Testis (tissue), 3 donors: ENCODE data around the gene MNS1. TPM values are rescaled to one million over a fixed set of nuclear protein-coding genes. Genes with fewer than 3 reads are reported as not detected.

Experiments
- DNase-seq: peaks from one replicate; pipeline ENCODE4 v3.0.0-alpha.2; 2019
- H3K27ac ChIP-seq, 2 donors: fragments of 200-600 bp; sonication (generic); one replicate each; pipeline ENCODE4 v1.5.1; 2019
- H3K27me3 ChIP-seq: fragments of 200-600 bp; sonication (generic); one replicate; pipeline ENCODE4 v1.5.1; 2019
- H3K36me3 ChIP-seq: fragments of 200-600 bp; sonication (generic); one replicate; pipeline ENCODE4 v1.5.1; 2017; ENCODE audit warnings: low read depth; ENCODE audit errors: missing control alignments
- H3K4me1 ChIP-seq: fragments of 200-600 bp; sonication (generic); one replicate; pipeline ENCODE4 v1.5.1; 2019
- H3K4me3 ChIP-seq, 2 donors: fragments of 200-600 bp; sonication (generic); one replicate each; pipeline ENCODE4 v1.5.1; 2017 to 2019
- H3K9me3 ChIP-seq: fragments of 200-600 bp; sonication (generic); one replicate; pipeline ENCODE4 v1.5.1; 2017
- CTCF ChIP-seq, 3 experiments: fragments of 450-650 bp in 2 of 3; fragments of 200-600 bp in 1 of 3; sonication (generic) in 1 of 3; IDR thresholded peaks; one replicate each; pipeline ENCODE4 v1.5.1; 2016 to 2019; ENCODE audit warnings: antibody characterized with exemption in 3 of 3, mild to moderate bottlenecking in 2 of 3, moderate library complexity in 1 of 3
- POLR2A ChIP-seq: fragments of 450-650 bp; IDR thresholded peaks from one replicate; pipeline ENCODE4 v1.6.1; 2017; ENCODE audit warnings: antibody characterized with exemption, mild to moderate bottlenecking, moderate library complexity
- WGBS, 2 donors: methylation state at CpG; one replicate each; pipeline ENCODE4 v1.1.5; 2018; 5-methylcytosine and 5-hydroxymethylcytosine counted together
- intact Hi-C: fragments of 100-400 bp; cut with DNase I; formaldehyde crosslinking; loops from one replicate; pipeline ENCODE4 v1.15.1; 2023; ENCODE audit warnings: low total_unique reads
- polyA plus RNA-seq: library from polyadenylated mRNA; stranded (reverse); fragments of 350-450 nt; fragmentation: Illumina TruSeq; extraction: RNeasy Lipid Tissue Mini Kit (QIAGEN cat#74804); gene quantifications from one replicate; pipeline ENCODE4 v1.2.3, GENCODE V29; 2014; ENCODE audit warnings: low read depth, low replicate concordance; ENCODE audit not compliant: insufficient read depth
- total RNA-seq, 2 donors: library from RNA; depleted of rRNA; stranded (reverse); fragments of >200 nt; gene quantifications; one replicate each; pipeline ENCODE4 v1.2.3, GENCODE V29; 2016

MNS1 gene
- total and polyA plus RNA-seq, 3 donors from 2014 or later = 15.2 to 29.8 (median 16.5) TPM

- no peaks in the 10 kb centered on the region for H3K4me1 ChIP-seq
- no peaks in the 10 kb centered on the region for H3K36me3 ChIP-seq
- H3K27me3 ChIP-seq = no peaks in the 10 kb centered on the region
- TF ChIP-seq CTCF (IDR thresholded peaks at IDR 0.05) (no peak), POLR2A (no peak)
- no peak overlapping the region for H3K4me3 ChIP-seq
- no peak overlapping the region for H3K27ac ChIP-seq
- intact Hi-C loops = no loop called here
- no peak for DNase-seq
- 91 to 96% methylated on average over 2 of the region's 2 CpGs for WGBS, 2 donors
- H3K9me3 ChIP-seq = no peaks in the 10 kb centered on the region
Measured at GRCh38 chr15:56459096-56459495, 5.8 kb downstream of the MNS1 start.

- Histone ChIP-seq H3K9me3 (no peaks in the 10 kb centered on the region), H3K27me3 (no peaks in the 10 kb centered on the region), H3K4me3 (no peak overlapping the region), H3K4me1 (no peaks in the 10 kb centered on the region), H3K27ac (no peak overlapping the region), H3K36me3 (no peaks in the 10 kb centered on the region)
- no peak for DNase-seq
- WGBS, 2 donors = 88 to 90% methylated on average over 3 of the region's 3 CpGs
- TF ChIP-seq CTCF (IDR thresholded peaks at IDR 0.05) = no peak
- no peak for TF ChIP-seq POLR2A
- intact Hi-C loops = no loop called here
Measured at GRCh38 chr15:56456229-56456628, 8.7 kb downstream of the MNS1 start.

GRCh38 chr15:56454836-56455235, 10.1 kb downstream of the MNS1 start:
- intact Hi-C loops = no loop called here
- Histone ChIP-seq H3K9me3 (no peaks in the 10 kb centered on the region), H3K27ac (no peak overlapping the region), H3K36me3 (no peaks in the 10 kb centered on the region), H3K4me1 (no peaks in the 10 kb centered on the region), H3K4me3 (no peak overlapping the region), H3K27me3 (no peaks in the 10 kb centered on the region)
- 93 to 100% methylated on average over 1 of the region's 1 CpG for WGBS, 2 donors
- no peak for DNase-seq
- TF ChIP-seq CTCF (IDR thresholded peaks at IDR 0.05) (no peak), POLR2A (no peak)

GRCh38 chr15:56445746-56446145, 19.2 kb downstream of the MNS1 start:
- no peaks in the 10 kb centered on the region for H3K27me3 ChIP-seq
- no peak overlapping the region for H3K4me3 ChIP-seq
- no peaks in the 10 kb centered on the region for H3K9me3 ChIP-seq
- DNase-seq = no peak
- H3K4me1 ChIP-seq = no peaks in the 10 kb centered on the region
- H3K36me3 ChIP-seq = no peaks in the 10 kb centered on the region
- H3K27ac ChIP-seq = no peak overlapping the region
- TF ChIP-seq POLR2A = no peak
- TF ChIP-seq CTCF (IDR thresholded peaks at IDR 0.05) = no peak
- intact Hi-C loops = no loop called here
- 89 to 90% methylated on average over 5 of the region's 5 CpGs for WGBS, 2 donors

- Histone ChIP-seq H3K9me3 (no peaks in the 10 kb centered on the region), H3K36me3 (no peaks in the 10 kb centered on the region), H3K27me3 (no peaks in the 10 kb centered on the region), H3K4me3 (no peak overlapping the region), H3K27ac (no peak overlapping the region), H3K4me1 (no peaks in the 10 kb centered on the region)
- 91 to 95% methylated on average over 3 of the region's 3 CpGs for WGBS, 2 donors
- DNase-seq = no peak
- TF ChIP-seq POLR2A = no peak
- TF ChIP-seq CTCF (IDR thresholded peaks at IDR 0.05) = no peak
- intact Hi-C loops = no loop called here
Measured at GRCh38 chr15:56442354-56442753, 22.6 kb downstream of the MNS1 start.
